Measurements from ENCODE around the gene CEMP1.
"Not testable (repeated sequence)": the region's sequence is repeated elsewhere in the genome, so short reads cannot be mapped to it uniquely, and the experiment has no call there.

The CEMP1 gene

DNA sequence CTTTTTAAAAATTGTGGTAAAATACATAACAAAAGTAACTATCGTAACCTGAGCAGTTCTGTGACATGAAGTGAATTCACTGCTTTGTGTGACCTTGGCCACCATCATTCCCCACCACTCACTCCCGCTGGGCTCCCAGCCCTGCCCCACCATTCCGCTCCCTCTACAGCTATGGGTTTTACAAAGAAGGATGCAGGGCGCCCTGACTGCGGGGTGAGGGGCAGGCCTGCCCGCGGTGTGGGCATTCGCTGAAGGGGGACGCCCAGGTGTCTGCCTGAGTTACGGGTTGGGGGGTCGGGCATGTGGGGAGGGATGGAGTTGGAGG, at the start of gene CEMP1:
Gene CEMP1, minus strand, starts transcription at position 38 of the 325 bp plus-strand sequence. CDS start 335 bp downstream, outside the sequence.
- in situ Hi-C loops (cut with MboI; ENCODE audit: low sequenced_read_pairs) = no loop called here

DNA sequence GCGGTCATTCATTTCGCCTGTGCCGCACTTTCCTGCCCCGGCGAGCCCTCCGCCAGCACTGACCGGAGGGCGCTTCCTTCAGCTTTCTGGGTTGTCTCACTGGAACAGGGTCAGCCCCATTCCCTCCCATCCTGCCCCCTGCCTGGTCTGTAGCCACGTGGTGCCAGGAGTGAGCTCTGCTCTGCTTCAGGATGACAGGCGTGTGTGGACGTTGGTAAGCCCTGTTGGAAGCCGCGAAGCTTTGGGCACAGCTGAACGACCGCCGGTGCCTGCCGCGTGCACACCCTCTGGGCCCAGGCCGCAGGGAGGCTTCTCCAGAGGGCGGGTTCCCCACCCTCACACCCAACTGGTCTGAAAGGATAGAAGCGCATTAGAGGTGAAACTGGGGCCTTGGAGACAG, 49.6 kb upstream of the CEMP1 start:
- in situ Hi-C loops (cut with MboI; ENCODE audit: low sequenced_read_pairs) = not testable (repeated sequence)

GRCh38 chr16:2580143-2580542, 48.9 kb upstream of the CEMP1 start:
- in situ Hi-C loops (cut with MboI; ENCODE audit: low sequenced_read_pairs) = not testable (repeated sequence)

GRCh38 chr16:2578905-2579304, 47.7 kb upstream of the CEMP1 start:
- in situ Hi-C loops (cut with MboI; ENCODE audit: low sequenced_read_pairs) = not testable (repeated sequence)

DNA sequence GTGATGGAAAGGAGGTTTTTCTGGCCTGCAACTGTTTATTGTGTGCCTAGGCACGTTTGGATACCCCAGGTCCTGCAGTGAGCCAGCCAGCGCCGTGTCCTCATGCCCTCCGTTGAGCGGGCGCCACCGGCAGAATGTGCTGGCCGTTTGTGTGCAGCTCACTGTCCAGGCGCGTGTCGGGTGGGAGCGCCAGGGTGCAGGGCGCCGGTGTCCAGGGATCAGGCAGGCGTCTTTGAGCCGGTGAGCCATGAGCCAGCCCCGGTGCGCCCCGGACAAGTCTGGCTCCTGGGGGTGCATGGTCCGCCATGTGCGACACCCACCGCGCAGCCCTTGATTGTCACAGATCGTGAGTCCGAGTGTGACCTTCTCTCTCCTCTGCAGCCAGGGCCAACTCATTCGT, 45.8 kb upstream of the CEMP1 start:
- in situ Hi-C loops (cut with MboI; ENCODE audit: low sequenced_read_pairs) = not testable (repeated sequence)

DNA sequence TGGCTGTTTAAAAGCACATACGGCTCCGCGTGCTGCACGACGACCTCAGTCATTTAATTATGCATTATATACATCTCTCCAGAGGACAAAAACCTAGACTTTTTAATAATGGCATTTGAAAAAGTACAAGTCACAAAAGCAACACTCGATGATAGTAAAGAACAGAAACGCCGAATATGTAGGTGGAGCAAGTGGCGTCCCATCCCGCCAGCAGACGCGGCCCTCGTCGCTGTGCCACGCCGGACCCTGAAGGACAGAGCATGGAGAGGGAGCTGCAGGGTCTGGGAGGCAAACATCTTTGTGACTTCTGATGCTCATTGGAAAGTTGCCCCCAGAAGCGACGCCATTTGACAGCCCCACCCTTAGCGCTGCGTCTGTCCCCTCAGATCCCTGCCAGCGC, 44.6 kb upstream of the CEMP1 start:
- in situ Hi-C loops (cut with MboI; ENCODE audit: low sequenced_read_pairs) = not testable (repeated sequence)

DNA sequence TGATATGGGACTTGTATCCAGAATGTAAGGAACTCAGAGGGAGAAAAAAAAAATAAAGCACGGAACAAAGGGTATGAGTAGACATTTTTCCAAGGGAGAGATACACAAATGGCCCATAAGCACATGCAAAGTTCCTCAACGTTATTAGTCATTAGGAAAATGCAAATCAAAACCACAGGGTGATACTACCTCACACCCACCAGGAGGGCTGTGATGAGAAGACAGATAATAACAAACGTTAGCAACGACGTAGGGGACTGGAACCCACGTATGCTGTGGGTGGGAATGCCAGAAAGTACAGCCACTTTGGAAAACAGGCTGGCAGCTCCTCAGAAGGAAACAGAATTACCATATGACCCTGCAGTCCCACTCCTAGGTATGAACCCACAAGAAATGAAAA, 41.5 kb upstream of the CEMP1 start:
- in situ Hi-C loops (cut with MboI; ENCODE audit: low sequenced_read_pairs) = not testable (repeated sequence)

GRCh38 chr16:2568573-2568972, 37.4 kb upstream of the CEMP1 start:
- in situ Hi-C loops (cut with MboI; ENCODE audit: low sequenced_read_pairs) = not testable (repeated sequence)

DNA sequence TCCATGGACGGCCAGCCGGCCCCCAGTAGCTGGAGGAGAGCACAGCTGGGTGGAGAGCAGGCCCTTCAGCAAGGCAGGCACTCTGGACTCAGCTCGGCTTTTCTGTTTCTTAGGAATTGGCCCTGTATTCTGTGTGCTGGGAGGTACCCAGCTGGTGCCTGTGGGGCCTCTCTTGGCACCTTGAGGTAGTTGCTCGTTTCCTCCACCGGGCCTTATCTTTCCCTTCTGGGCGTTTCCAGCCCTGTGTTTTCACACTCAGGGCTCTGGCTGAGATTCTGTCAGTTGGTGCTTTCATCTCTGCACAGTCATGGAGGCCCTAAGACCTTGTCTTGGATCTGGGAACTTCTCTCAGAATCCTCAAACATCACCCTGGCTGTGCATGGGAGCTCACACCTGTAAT, 36.3 kb upstream of the CEMP1 start:
- in situ Hi-C loops (cut with MboI; ENCODE audit: low sequenced_read_pairs) = not testable (repeated sequence)

DNA sequence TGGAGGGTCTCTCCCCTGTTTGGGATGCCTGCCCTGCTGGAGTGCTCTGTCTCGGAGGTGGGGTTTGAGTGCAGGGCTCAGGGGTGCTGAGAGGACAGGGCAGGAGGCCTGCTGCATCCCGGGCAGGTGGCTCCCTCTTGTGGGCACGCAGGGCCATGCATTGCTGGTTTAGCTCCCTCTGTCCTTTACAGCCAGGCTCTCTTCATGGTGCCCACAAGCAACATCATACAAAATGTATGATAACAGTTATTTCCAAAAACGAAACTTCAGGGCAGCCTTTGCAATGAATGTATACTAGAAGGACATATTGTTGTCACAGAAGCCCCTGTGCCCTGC, 29.6 kb upstream of the CEMP1 start:
- in situ Hi-C loops (cut with MboI; ENCODE audit: low sequenced_read_pairs) = not testable (repeated sequence)

DNA sequence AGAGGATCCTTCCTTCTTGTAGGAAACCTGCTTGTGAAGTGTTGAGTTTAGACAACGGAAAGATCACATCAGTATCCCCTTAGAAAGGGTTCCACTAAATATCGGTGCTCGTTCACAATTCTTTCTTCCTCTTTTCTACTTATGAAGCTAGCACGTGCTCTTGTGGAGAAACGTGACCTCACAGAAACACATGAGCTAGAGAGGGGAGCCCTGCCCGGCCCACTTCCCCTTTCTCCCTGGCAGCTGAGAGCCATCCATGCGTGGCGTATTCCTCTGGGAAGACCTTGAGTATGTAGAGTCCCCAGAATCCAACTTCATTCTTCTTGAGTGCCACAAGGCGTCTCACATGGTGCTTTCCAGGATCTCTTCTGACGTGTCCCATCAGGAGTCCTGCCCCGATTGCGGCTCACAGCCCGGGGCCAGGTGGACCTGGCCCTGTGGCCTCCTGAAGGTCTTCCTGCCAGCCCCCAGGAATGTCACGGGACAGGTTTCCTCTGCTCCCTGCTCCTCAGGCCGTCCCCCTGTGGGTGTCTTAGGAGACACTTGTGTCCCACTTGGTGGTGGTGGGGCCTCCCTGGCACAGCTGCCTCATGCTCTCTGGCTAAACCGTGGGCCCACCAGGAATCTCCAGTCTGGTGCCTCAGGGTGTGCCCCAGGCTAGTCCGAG, 29.1 kb upstream of the CEMP1 start:
- in situ Hi-C loops (cut with MboI; ENCODE audit: low sequenced_read_pairs) = not testable (repeated sequence)

GRCh38 chr16:2557150-2557549, 25.9 kb upstream of the CEMP1 start:
- in situ Hi-C loops (cut with MboI; ENCODE audit: low sequenced_read_pairs) = not testable (repeated sequence)

DNA sequence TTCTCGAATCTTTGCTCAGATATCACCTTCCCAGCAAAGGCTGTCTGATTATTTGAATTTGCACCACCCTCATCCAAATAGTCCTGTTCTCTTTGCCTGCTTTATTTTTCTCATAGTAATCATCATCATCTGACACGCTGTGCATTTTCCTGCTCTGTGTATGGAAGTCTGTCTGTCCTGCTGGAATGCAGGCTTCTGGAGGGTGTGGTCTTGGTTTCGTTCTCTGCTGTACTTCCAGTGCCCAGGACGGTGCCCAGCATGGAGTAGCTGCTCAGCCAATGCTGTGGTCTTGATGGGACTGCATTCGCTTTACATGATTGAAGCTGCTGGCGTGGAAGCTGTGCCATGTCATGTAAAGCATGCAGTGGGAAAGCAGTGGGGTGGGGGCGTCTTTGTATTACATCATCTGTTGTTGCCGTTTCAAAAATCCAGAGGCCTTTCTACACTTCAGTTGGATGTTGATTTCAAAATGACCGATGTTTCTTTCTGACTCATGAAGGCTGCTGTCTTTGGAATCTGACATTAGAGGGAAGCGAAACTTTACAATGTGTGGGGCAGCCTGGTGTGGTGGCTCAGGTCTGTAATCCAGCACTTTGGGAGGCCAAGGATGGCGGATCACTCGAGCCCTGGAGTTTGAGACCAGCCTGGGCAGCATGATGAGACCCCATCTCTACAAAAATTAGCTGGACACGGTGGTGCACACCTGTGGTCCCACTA, 23.7 kb upstream of the CEMP1 start:
- in situ Hi-C loops (cut with MboI; ENCODE audit: low sequenced_read_pairs) = not testable (repeated sequence)

DNA sequence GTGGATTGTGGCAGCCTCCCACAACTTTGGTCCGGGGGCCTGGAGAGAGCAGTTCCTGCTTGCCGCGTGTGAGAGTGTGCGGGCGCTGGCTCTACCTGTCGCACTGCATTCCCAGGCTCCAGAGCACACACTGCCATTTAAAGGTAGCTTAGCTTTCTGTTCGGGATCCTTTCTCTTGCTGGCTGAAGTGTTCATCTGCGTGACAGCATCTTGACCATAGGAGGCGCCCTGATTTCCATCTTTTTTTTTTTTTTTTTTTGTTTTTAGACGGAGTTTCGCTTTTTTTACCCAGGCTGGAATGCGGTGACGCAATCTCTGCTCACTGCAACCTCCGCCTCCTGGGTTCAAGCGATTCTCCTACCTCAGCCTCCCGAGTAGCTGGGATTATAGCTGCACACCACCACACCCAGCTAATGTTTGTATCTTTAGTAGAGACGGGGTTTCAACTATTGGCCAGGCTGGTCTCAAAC, 20.2 kb upstream of the CEMP1 start:
- in situ Hi-C loops (cut with MboI; ENCODE audit: low sequenced_read_pairs) = not testable (repeated sequence)

DNA sequence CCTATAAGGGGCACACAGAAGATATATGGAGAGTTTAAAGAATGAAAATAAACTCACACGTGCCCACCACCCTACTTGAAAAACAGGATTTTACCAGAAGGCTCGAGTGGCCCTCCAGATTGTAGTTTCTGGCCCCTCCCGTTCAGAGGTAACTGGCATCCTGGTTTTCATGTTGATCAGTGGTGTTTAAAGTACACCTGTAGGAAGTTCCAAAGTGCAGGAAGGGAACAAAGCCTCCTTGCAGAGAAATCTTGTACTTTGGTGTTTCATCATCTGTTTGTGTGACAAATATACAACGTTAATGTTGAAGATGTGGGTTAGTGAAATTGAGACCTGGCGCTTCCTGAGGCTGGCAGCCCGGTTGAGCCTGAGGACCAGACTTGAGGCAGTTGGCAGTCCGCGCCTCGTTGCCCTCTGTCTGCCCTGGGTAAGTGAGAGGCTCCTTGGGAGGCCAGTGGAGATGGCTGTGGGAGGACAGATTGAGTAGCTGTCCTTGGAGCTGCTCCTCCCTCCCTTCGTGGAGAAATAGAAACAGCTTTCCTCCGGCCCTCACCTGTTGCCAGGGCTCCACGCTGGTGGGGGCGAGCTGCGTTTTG, 19.2 kb upstream of the CEMP1 start:
- in situ Hi-C loops (cut with MboI; ENCODE audit: low sequenced_read_pairs) = not testable (repeated sequence)

DNA sequence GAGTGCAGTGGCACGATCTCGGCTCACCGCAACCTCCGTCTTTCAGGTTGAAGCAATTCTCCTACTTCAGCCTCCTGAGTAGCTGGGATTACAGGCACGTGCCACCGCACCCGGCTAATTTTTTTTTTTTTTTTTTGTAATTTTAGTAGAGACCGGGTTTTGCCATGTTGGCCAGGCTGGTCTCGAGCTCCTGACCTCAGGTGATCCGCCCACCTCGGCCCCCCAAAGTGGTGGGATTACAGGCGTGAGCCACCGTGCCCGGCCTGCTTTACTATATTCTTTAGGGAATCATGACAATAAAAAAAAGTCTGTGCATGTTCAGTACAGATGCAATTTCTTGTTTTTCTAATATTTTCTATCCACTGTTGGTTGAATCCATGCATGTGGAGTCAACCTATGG, 12.6 kb upstream of the CEMP1 start:
- in situ Hi-C loops (cut with MboI; ENCODE audit: low sequenced_read_pairs) = not testable (repeated sequence)

GRCh38 chr16:2541409-2541808, 10.2 kb upstream of the CEMP1 start:
- in situ Hi-C loops (cut with MboI; ENCODE audit: low sequenced_read_pairs) = not testable (repeated sequence)

DNA sequence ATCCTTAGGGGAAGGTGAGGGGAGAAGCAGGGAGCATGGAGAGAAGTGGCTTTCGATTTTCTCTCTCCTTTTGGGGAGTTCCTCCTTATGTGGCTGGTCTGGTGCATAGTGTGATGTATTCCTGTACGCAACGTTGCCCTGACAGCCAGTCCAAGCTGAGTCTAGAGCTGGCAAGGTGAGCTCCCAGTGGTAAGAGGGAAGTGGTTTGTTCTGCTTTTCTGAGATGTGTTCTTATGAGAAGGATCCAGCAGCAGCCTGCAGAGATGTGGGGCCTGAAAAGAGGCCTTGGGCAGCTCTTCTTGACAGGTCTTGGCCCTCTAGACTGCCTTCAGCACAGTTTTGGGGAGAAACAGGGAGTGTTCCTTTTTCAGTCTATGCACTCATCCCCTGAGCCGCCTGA, 9.7 kb upstream of the CEMP1 start:
- in situ Hi-C loops (cut with MboI; ENCODE audit: low sequenced_read_pairs) = not testable (repeated sequence)

DNA sequence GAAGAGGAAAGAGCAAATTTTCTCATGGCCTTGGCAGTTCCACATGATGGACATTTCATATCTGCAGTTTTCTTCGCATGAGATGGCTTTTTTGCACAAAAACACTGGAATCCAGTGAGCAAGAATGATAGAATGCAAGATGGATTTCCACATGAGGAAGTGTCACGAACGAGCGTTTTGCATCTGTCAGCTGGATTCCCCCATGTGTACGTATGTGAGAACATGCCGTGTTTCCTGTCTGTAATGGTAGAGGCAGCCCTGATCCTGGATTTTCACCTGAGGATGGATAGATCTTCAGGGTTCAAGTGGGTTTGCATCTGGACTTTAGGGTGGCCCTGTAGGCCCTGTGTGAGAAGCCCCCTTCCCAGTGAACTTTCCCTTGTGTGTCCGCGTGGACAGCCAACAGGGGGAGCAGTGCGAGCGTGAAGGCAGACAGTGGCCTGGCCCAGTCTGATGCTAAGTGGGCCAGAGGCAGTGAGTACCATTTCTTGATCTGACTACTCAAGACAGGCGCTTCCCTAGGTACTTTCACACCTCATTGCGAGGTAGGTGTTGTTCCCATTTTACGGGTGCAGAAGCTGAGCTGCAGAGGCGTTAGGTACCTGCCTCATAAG, 8.7 kb upstream of the CEMP1 start:
- in situ Hi-C loops (cut with MboI; ENCODE audit: low sequenced_read_pairs) = not testable (repeated sequence)

DNA sequence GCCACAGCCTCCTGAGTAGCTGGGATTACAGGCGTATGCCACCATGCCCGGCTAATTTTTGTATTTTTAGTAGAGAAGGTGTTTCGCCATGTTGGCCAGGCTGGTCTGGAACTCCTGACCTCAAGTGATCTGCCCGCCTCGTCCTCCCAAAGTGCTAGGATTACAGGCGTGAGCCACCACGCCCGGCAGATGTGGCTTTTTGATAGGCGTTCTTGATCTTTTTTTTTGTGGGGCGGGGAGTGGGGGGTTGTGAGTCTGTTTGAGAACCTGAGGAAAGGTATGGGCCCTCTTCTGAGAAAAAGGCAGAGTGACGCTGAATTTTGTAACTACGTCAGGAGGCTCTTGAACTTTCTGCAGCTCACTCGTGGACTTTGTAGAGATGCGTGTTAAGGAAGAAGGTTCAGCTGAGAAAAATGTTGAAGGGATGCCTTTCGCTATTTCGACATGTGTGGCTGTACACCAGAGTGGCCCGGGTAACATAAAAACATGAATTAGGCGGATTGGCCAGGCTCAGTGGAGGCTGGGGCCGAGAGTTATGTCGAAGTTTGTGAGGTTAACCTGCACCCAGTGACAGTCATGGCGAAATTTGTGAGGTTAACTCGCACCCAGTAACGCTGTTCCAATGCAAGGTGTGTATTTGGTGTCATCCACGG, 8.1 kb upstream of the CEMP1 start:
- in situ Hi-C loops (cut with MboI; ENCODE audit: low sequenced_read_pairs) = not testable (repeated sequence)
